Stomach (tissue), 4 donors: ENCODE results near the gene INO80.

Experiments used
- CTCF ChIP-seq, 7 experiments: fragments of 450-650 bp in 4 of 7; fragments of 200-600 bp in 3 of 7; sonication (generic) in 3 of 7; IDR thresholded peaks; one replicate each; pipeline ENCODE4 v1.5.1; 2016 to 2019; ENCODE audit warnings: antibody characterized with exemption in 7 of 7, control low read depth in 2 of 7, mild to moderate bottlenecking in 1 of 7
- EP300 ChIP-seq: sonication (generic); formaldehyde crosslinking; IDR thresholded peaks from one replicate; pipeline ENCODE4 v1.6.1; 2017; ENCODE audit warnings: antibody characterized with exemption
- POLR2AphosphoS5 ChIP-seq, 3 donors: sonication (generic); formaldehyde crosslinking; IDR thresholded peaks; one replicate each; pipeline ENCODE4 v1.6.1; 2016; ENCODE audit warnings: antibody characterized with exemption in 3 of 3

- TF ChIP-seq CTCF (IDR thresholded peaks at IDR 0.05), result no peak
- no peak for TF ChIP-seq EP300
- no peak for TF ChIP-seq POLR2AphosphoS5 (IDR thresholded peaks at IDR 0.05)
These were observed 155.8 kb downstream of the INO80 start for GRCh38 chr15:40960151-40960885.
